ENCODE measurements around the gene MYO9A. TPM values are rescaled to one million over a fixed set of nuclear protein-coding genes. Genes with fewer than 3 reads are reported as not detected.

The MYO9A gene
- total RNA-seq, 1 experiment from 2014 or later = 41.6 TPM

DNA sequence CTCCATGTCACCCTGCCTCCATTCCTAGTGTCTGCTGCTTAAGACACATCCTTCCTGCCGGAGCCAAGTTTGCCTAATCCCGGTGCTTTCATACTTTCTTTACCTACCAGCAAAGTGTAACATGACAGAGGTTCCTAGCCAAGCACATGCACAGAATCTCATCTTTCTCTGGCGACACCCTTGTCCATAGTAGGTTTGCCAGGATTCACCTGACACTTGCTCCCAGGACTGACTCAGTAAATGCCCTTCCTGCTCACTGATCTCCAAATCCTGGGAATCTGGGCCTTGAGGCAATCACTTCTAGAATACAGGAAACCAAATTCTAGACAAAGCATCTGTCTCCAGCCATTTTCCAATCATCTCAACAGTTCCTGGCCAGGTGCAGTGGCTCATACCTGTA lies 317.8 kb downstream of the MYO9A start:
- peaks cover 14% of the 10 kb centered on the region for H3K4me1 ChIP-seq (ENCODE audit: control insufficient read depth, insufficient read depth, low read length)
- DNase-seq (ENCODE audit: low read depth, low spot score) (no peak), ATAC-seq (no peak)
- H3K4me3 ChIP-seq (ENCODE audit: low read depth in 2 of 2, low read length in 2 of 2) = no peak overlapping the region
- POLR2A ChIA-PET = interaction anchor here (0.7 kb wide), 1 partner anchor 48 kb away, joined by 6 read pairs; no protein-coding TSS in a partner anchor
- H3K36me3 ChIP-seq (ENCODE audit: control insufficient read depth, insufficient read depth, low read length) = no peaks in the 10 kb centered on the region
- in situ Hi-C loops (cut with HindIII; ENCODE audit: low pct_unique_long_range_greater_than_20kb, low sequenced_read_pairs) = no loop called here
- intact Hi-C loops (cut with micrococcal nuclease; ENCODE audit: unreplicated experiment) = loop anchor here (2.0 to 5.0 kb wide), 3 partner anchors 53 to 357 kb away; no protein-coding TSS in a partner anchor
- H3K9me3 ChIP-seq (ENCODE audit: control insufficient read depth, insufficient read depth, low read depth, low read length) = no peaks in the 10 kb centered on the region
- TF ChIP-seq SIN3A (IDR thresholded peaks at IDR 0.05; ENCODE audit: borderline replicate concordance, insufficient read depth, low read depth, low read length) (no peak), TCF7L2 (IDR thresholded peaks at IDR 0.05; ENCODE audit: low read depth, low read length) (no peak), POLR2AphosphoS5 (IDR thresholded peaks at IDR 0.05; ENCODE audit: low read depth, low read length) (no peak)
- TF ChIP-seq, protein P1, sequence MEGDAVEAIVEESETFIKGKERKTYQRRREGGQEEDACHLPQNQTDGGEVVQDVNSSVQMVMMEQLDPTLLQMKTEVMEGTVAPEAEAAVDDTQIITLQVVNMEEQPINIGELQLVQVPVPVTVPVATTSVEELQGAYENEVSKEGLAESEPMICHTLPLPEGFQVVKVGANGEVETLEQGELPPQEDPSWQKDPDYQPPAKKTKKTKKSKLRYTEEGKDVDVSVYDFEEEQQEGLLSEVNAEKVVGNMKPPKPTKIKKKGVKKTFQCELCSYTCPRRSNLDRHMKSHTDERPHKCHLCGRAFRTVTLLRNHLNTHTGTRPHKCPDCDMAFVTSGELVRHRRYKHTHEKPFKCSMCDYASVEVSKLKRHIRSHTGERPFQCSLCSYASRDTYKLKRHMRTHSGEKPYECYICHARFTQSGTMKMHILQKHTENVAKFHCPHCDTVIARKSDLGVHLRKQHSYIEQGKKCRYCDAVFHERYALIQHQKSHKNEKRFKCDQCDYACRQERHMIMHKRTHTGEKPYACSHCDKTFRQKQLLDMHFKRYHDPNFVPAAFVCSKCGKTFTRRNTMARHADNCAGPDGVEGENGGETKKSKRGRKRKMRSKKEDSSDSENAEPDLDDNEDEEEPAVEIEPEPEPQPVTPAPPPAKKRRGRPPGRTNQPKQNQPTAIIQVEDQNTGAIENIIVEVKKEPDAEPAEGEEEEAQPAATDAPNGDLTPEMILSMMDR (IDR thresholded peaks at IDR 0.05) = no peak
- TF ChIP-seq, protein P2, sequence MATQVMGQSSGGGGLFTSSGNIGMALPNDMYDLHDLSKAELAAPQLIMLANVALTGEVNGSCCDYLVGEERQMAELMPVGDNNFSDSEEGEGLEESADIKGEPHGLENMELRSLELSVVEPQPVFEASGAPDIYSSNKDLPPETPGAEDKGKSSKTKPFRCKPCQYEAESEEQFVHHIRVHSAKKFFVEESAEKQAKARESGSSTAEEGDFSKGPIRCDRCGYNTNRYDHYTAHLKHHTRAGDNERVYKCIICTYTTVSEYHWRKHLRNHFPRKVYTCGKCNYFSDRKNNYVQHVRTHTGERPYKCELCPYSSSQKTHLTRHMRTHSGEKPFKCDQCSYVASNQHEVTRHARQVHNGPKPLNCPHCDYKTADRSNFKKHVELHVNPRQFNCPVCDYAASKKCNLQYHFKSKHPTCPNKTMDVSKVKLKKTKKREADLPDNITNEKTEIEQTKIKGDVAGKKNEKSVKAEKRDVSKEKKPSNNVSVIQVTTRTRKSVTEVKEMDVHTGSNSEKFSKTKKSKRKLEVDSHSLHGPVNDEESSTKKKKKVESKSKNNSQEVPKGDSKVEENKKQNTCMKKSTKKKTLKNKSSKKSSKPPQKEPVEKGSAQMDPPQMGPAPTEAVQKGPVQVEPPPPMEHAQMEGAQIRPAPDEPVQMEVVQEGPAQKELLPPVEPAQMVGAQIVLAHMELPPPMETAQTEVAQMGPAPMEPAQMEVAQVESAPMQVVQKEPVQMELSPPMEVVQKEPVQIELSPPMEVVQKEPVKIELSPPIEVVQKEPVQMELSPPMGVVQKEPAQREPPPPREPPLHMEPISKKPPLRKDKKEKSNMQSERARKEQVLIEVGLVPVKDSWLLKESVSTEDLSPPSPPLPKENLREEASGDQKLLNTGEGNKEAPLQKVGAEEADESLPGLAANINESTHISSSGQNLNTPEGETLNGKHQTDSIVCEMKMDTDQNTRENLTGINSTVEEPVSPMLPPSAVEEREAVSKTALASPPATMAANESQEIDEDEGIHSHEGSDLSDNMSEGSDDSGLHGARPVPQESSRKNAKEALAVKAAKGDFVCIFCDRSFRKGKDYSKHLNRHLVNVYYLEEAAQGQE (IDR thresholded peaks at IDR 0.05; ENCODE audit: insufficient read depth in 1 of 2, low read depth in 2 of 2, low read length in 1 of 2) = no peak
- H3K27me3 ChIP-seq (ENCODE audit: control insufficient read depth, insufficient read depth, low read length) = no peaks in the 10 kb centered on the region
- no peak overlapping the region for H3K27ac ChIP-seq (ENCODE audit: low read length)
- no TSS peak for BruUV-seq (replicated peaks)
- CTCF ChIA-PET = interaction anchor here (1.7 to 2.9 kb wide), 2 partner anchors 48 to 57 kb away, joined by 12 to 22 read pairs; no protein-coding TSS in a partner anchor

DNA sequence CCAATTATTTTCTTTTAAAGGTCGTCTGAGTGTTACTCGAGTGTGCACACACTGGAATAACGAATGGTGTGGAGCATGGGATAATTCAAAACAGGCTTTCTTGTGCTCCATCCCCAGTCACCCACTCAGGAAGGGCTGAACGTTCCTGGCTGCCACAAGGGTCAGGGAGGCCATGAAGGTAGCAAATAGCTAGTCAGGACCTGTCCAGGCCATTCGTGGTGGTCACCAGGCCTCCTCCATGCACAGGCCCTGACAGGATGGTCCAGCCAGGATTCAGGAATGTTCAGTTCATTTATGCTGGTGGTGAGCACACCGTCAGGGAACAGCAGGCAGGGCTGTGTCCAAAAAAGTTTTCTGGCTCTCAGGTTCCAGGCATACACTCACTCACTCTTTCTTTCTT lies 319.3 kb downstream of the MYO9A start:
- no TSS peak for BruUV-seq (replicated peaks)
- CTCF ChIA-PET = no interaction called here
- POLR2A ChIA-PET = no interaction called here
- TF ChIP-seq, protein P2 (IDR thresholded peaks at IDR 0.05; ENCODE audit: insufficient read depth in 1 of 2, low read depth in 2 of 2, low read length in 1 of 2) = no peak
- TF ChIP-seq, protein P1 (IDR thresholded peaks at IDR 0.05) = no peak
- TF ChIP-seq SIN3A (IDR thresholded peaks at IDR 0.05; ENCODE audit: borderline replicate concordance, insufficient read depth, low read depth, low read length) = no peak
- DNase-seq (ENCODE audit: low read depth, low spot score) = no peak
- no peaks in the 10 kb centered on the region for H3K27me3 ChIP-seq (ENCODE audit: control insufficient read depth, insufficient read depth, low read length)
- H3K4me1 ChIP-seq (ENCODE audit: control insufficient read depth, insufficient read depth, low read length) = peaks cover 6% of the 10 kb centered on the region
- no peak for ATAC-seq
- no peak overlapping the region for H3K27ac ChIP-seq (ENCODE audit: low read length)
- no peak overlapping the region for H3K4me3 ChIP-seq (ENCODE audit: low read depth in 2 of 2, low read length in 2 of 2)
- in situ Hi-C loops (cut with HindIII; ENCODE audit: low pct_unique_long_range_greater_than_20kb, low sequenced_read_pairs) (no loop called here), intact Hi-C loops (cut with micrococcal nuclease; ENCODE audit: unreplicated experiment) (no loop called here)
- H3K9me3 ChIP-seq (ENCODE audit: control insufficient read depth, insufficient read depth, low read depth, low read length) = no peaks in the 10 kb centered on the region
- H3K36me3 ChIP-seq (ENCODE audit: control insufficient read depth, insufficient read depth, low read length) = no peaks in the 10 kb centered on the region

All from Panc1 (cell line).